GM12878 (cell line): Measurements from ENCODE around the gene NRXN3. TPM values are rescaled to one million over a fixed set of nuclear protein-coding genes. Genes with fewer than 3 reads are reported as not detected.

Experiments used
- ATAC-seq: fragments of 200-7000 bp; cut with Tn5 transposase; 3 replicates; pipeline ENCODE4 v1.9.1; 2020; ENCODE audit warnings: mild to moderate bottlenecking, moderate library complexity
- BruUV-seq: library from RNA; stranded (reverse); fragments of 400-500 nt; replicated peaks from 2 replicates; lab custom pipeline; 2021; lab: Mats Ljungman, UMichigan
- CTCF ChIA-PET: fragments of 300-600 bp; sonication (Branson Sonifier 250); formaldehyde crosslinking; extraction: SDS; loops from one replicate; lab custom pipeline; 2021; ENCODE audit warnings: inconsistent platforms; lab: Yijun Ruan, JAX
- POLR2A ChIA-PET: fragments of 350-600 bp; formaldehyde crosslinking; extraction: SDS; loops from one replicate; lab custom pipeline; 2021; ENCODE audit warnings: inconsistent platforms; lab: Charles Lee
- RAD21 ChIA-PET: fragments of 300-600 bp; sonication (Branson Sonifier 250); formaldehyde crosslinking; loops from one replicate; lab custom pipeline; 2023; ENCODE audit warnings: antibody characterized with exemption; ENCODE audit not compliant: unreplicated experiment; lab: Charles Lee
- SMC1A ChIA-PET: fragments of 300-600 bp; sonication (Branson Sonifier 250); formaldehyde crosslinking; loops from one replicate; lab custom pipeline; 2023; ENCODE audit not compliant: unreplicated experiment, uncharacterized antibody; lab: Charles Lee
- DNase-seq: peaks from one replicate; pipeline ENCODE4 v3.0.0-alpha.2; 2011; ENCODE audit warnings: low read depth, low spot score
- FAIRE-seq: peaks from 3 replicates; lab custom pipeline; 2011; peaks lifted over from hg19 to GRCh38; lab: Jason Lieb, UNC
- H2AFZ ChIP-seq: 2 replicates; pipeline ENCODE4 v1.6.0; 2011; ENCODE audit warnings: low read depth, low read length, control low read depth; ENCODE audit not compliant: control insufficient read depth
- H3K27ac ChIP-seq: 2 replicates; pipeline ENCODE4 v1.5.1; 2011; ENCODE audit warnings: control low read depth; ENCODE audit not compliant: control insufficient read depth, insufficient read depth
- H3K27me3 ChIP-seq, 2 experiments: replicated peaks in 1 of 2; 2 replicates each; pipeline versions ENCODE4 v1.6.0 to v1.6.1; 2011; ENCODE audit warnings: low read length in 1 of 2; ENCODE audit not compliant: control insufficient read depth in 2 of 2, insufficient read depth in 2 of 2
- H3K36me3 ChIP-seq, 2 experiments: 2 replicates each; pipeline ENCODE4 v1.5.1; 2011; ENCODE audit warnings: low read length in 1 of 2; ENCODE audit not compliant: control insufficient read depth in 2 of 2, insufficient read depth in 2 of 2
- H3K4me1 ChIP-seq: 2 replicates; pipeline ENCODE4 v1.6.1; 2011; ENCODE audit warnings: mild to moderate bottlenecking, low read length, moderate library complexity, mixed read lengths; ENCODE audit not compliant: control insufficient read depth, insufficient read depth
- H3K4me2 ChIP-seq: 2 replicates; pipeline ENCODE4 v1.6.0; 2011; ENCODE audit warnings: control low read depth; ENCODE audit not compliant: control insufficient read depth, insufficient read depth
- H3K4me3 ChIP-seq: fragments of 200-600 bp; sonication (generic); 2 replicates; pipeline ENCODE4 v1.5.1; 2016
- H3K79me2 ChIP-seq: 2 replicates; pipeline ENCODE4 v1.6.0; 2011; ENCODE audit warnings: low read length; ENCODE audit not compliant: control insufficient read depth, insufficient read depth
- H3K9ac ChIP-seq: 2 replicates; pipeline ENCODE4 v1.8.0; 2011; ENCODE audit warnings: low read length, control low read depth, mixed read lengths; ENCODE audit not compliant: control insufficient read depth, insufficient read depth
- H3K9me3 ChIP-seq: replicated peaks from 3 replicates; pipeline ENCODE4 v1.5.1; 2011; ENCODE audit warnings: mild to moderate bottlenecking, low read length; ENCODE audit not compliant: control insufficient read depth, insufficient read depth
- H4K20me1 ChIP-seq: 2 replicates; pipeline ENCODE4 v1.6.0; 2011; ENCODE audit not compliant: control insufficient read depth, insufficient read depth
- BRCA1 ChIP-seq: IDR thresholded peaks from 2 replicates; pipeline ENCODE4 v1.6.1; 2011; ENCODE audit warnings: low read depth, low read length, improper control_type of control experiment
- ETV6 ChIP-seq, 2 experiments: fragments of 450-650 bp in 1 of 2; IDR thresholded peaks in 1 of 2; conservative IDR thresholded peaks in 1 of 2; 2 replicates each; pipeline ENCODE4 v1.6.1; 2014; ENCODE audit warnings: antibody characterized with exemption in 1 of 2, borderline replicate concordance in 1 of 2, low read depth in 1 of 2, mild to moderate bottlenecking in 1 of 2, moderate library complexity in 1 of 2
- FOXK2 ChIP-seq: fragments of 450-650 bp; IDR thresholded peaks from 2 replicates; pipeline ENCODE4 v1.6.1; 2017; ENCODE audit warnings: mild to moderate bottlenecking, moderate library complexity
- HDAC6 ChIP-seq: fragments of 200-600 bp; sonication (generic); IDR thresholded peaks from one replicate; pipeline ENCODE4 v1.8.0; 2017; ENCODE audit warnings: antibody characterized with exemption; ENCODE audit not compliant: unreplicated experiment
- MEF2A ChIP-seq: IDR thresholded peaks from 2 replicates; pipeline ENCODE4 v1.6.1; 2011; ENCODE audit warnings: low read depth, mild to moderate bottlenecking, low read length, moderate library complexity; ENCODE audit not compliant: insufficient read depth
- NR2C2 ChIP-seq: IDR thresholded peaks from 2 replicates; pipeline ENCODE4 v1.6.1; 2011; ENCODE audit warnings: borderline replicate concordance, low read depth; ENCODE audit not compliant: control insufficient read depth, insufficient read length
- PML ChIP-seq: IDR thresholded peaks from 2 replicates; pipeline ENCODE4 v1.6.1; 2012; ENCODE audit warnings: low read length, inconsistent platforms
- REST ChIP-seq: IDR thresholded peaks from 2 replicates; pipeline ENCODE4 v1.6.1; 2012; ENCODE audit warnings: mild to moderate bottlenecking, low read depth, low read length
- SMAD5 ChIP-seq: IDR thresholded peaks from 2 replicates; pipeline ENCODE4 v1.6.1; 2016; ENCODE audit warnings: antibody characterized with exemption, low read depth
- SRF ChIP-seq, 2 experiments: IDR thresholded peaks; 2 replicates each; pipeline ENCODE4 v1.6.1; 2011; ENCODE audit warnings: low read depth in 2 of 2, low read length in 2 of 2, mild to moderate bottlenecking in 1 of 2, moderate library complexity in 1 of 2
- ZNF622 ChIP-seq: fragments of 450-650 bp; IDR thresholded peaks from 2 replicates; pipeline ENCODE4 v1.6.1; 2017; ENCODE audit warnings: mild to moderate bottlenecking, inconsistent platforms
- WGBS: methylation state at CpG from one replicate; pipeline ENCODE4 v1.1.6; 2016; ENCODE audit warnings: low lambda C conversion rate; ENCODE audit not compliant: insufficient replicate concordance, insufficient coverage; ENCODE audit errors: missing lambda C conversion rate; 5-methylcytosine and 5-hydroxymethylcytosine counted together
- in situ Hi-C: fragments of 300-500 bp; cut with MboI; formaldehyde crosslinking; loops from 9 replicates; pipeline ENCODE4 v1.14.3; 2018; ENCODE audit warnings: mixed read lengths
- intact Hi-C: fragments of 100-400 bp; cut with micrococcal nuclease; formaldehyde crosslinking; loops from one replicate; pipeline ENCODE4 v1.14.2; 2022; ENCODE audit not compliant: unreplicated experiment
- polyA plus RNA-seq, 11 experiments: library from polyadenylated mRNA; depleted of rRNA in 4 of 11; unstranded in 6 of 11; stranded (reverse) in 5 of 11; fragments of >200 nt; fragmentation: Nextera tagmentation in 4 of 11; fragmentation: Illumina TruSeq in 1 of 11; extraction: Ambion mirVana in 4 of 11; extraction: Trizol in 1 of 11; gene quantifications; 1 replicate in 1 of 11; 2 replicates in 10 of 11; pipeline versions ENCODE4 v1.2.1 to v1.2.3, GENCODE V29; 2011 to 2016; ENCODE audit warnings: inconsistent platforms in 2 of 11, missing spikeins in 2 of 11, low read depth in 1 of 11
- total RNA-seq, 4 experiments: library from RNA; depleted of rRNA in 3 of 4; stranded (reverse); fragments of >200 nt in 3 of 4; fragmentation: Illumina TruSeq in 1 of 4; extraction: Trizol in 1 of 4; gene quantifications; 2 replicates each; pipeline versions ENCODE4 v1.2.1 to v1.2.3, GENCODE V29; 2013 to 2021
- TF ChIP-seq, protein P1 (sequence below): IDR thresholded peaks from 2 replicates; pipeline ENCODE4 v1.6.1; 2011; ENCODE audit warnings: low read depth, mild to moderate bottlenecking, low read length, moderate library complexity, borderline replicate concordance; ENCODE audit errors: extremely low read depth
- TF ChIP-seq, protein P2 (sequence below): IDR thresholded peaks from 2 replicates; pipeline ENCODE4 v1.6.1; 2011; ENCODE audit warnings: borderline replicate concordance, low read depth, mild to moderate bottlenecking, moderate library complexity, mixed read lengths, low read length; ENCODE audit not compliant: insufficient read depth; ENCODE audit errors: extremely low read length
- TF ChIP-seq, protein P3 (sequence below): fragments of 450-650 bp; IDR thresholded peaks from 2 replicates; pipeline ENCODE4 v1.6.1; 2016; ENCODE audit warnings: mild to moderate bottlenecking, moderate library complexity, borderline replicate concordance

The NRXN3 gene
- total and polyA plus RNA-seq, 10 of the 15 experiments (the other 5 are each of a cell fraction or from before 2014, with no cell fraction given) = 0.52 to 3.3 (median 1.4) TPM

GRCh38 chr14:79764323-79764722, 1594.2 kb downstream of the NRXN3 start (continued):
- TF ChIP-seq SMAD5 = no peak
- no peak for TF ChIP-seq ETV6 (conservative IDR thresholded peaks at IDR 0.05 in 1 of 2, IDR thresholded peaks at IDR 0.05 in 1 of 2; ENCODE audit: borderline replicate concordance in 1 of 2, low read depth in 1 of 2)
- TF ChIP-seq REST = no peak
- no peak for TF ChIP-seq SRF (IDR thresholded peaks at IDR 0.05; ENCODE audit: low read depth in 2 of 2, low read length in 2 of 2)

GRCh38 chr14:79766511-79766910, 1596.3 kb downstream of the NRXN3 start:
- in situ Hi-C loops = no loop called here
- ATAC-seq = no peak
- Histone ChIP-seq H3K4me1 (no peaks in the 10 kb centered on the region), H3K36me3 (no peaks in the 10 kb centered on the region), H3K9me3 (no peaks in the 10 kb centered on the region; the same call in 2 of the 3 replicates), H3K4me3 (no peak overlapping the region), H3K4me2 (no peak overlapping the region), H3K79me2 (no peaks in the 10 kb centered on the region), H3K27ac (no peak overlapping the region), H4K20me1 (no peaks in the 10 kb centered on the region), H3K27me3 (no peaks in the 10 kb centered on the region), H3K9ac (no peak overlapping the region), H2AFZ (no peak overlapping the region)
- intact Hi-C loops = no loop called here
- ChIA-PET SMC1A (no interaction called here), POLR2A (no interaction called here), CTCF (no interaction called here), RAD21 (no interaction called here)
- no peak for FAIRE-seq
- BruUV-seq = no TSS peak
- WGBS = 40% methylated on average over 2 of the region's 2 CpGs
- no peak for DNase-seq
- TF ChIP-seq MEF2A = no peak
- no peak for TF ChIP-seq BRCA1
- TF ChIP-seq FOXK2 = no peak
- TF ChIP-seq PML = no peak
- no peak for TF ChIP-seq HDAC6
- no peak for TF ChIP-seq ZNF622
- TF ChIP-seq, protein P1, sequence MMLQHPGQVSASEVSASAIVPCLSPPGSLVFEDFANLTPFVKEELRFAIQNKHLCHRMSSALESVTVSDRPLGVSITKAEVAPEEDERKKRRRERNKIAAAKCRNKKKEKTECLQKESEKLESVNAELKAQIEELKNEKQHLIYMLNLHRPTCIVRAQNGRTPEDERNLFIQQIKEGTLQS = no peak
- TF ChIP-seq, protein P2, sequence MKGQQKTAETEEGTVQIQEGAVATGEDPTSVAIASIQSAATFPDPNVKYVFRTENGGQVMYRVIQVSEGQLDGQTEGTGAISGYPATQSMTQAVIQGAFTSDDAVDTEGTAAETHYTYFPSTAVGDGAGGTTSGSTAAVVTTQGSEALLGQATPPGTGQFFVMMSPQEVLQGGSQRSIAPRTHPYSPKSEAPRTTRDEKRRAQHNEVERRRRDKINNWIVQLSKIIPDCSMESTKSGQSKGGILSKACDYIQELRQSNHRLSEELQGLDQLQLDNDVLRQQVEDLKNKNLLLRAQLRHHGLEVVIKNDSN = no peak
- TF ChIP-seq NR2C2 = no peak
- TF ChIP-seq, protein P3, sequence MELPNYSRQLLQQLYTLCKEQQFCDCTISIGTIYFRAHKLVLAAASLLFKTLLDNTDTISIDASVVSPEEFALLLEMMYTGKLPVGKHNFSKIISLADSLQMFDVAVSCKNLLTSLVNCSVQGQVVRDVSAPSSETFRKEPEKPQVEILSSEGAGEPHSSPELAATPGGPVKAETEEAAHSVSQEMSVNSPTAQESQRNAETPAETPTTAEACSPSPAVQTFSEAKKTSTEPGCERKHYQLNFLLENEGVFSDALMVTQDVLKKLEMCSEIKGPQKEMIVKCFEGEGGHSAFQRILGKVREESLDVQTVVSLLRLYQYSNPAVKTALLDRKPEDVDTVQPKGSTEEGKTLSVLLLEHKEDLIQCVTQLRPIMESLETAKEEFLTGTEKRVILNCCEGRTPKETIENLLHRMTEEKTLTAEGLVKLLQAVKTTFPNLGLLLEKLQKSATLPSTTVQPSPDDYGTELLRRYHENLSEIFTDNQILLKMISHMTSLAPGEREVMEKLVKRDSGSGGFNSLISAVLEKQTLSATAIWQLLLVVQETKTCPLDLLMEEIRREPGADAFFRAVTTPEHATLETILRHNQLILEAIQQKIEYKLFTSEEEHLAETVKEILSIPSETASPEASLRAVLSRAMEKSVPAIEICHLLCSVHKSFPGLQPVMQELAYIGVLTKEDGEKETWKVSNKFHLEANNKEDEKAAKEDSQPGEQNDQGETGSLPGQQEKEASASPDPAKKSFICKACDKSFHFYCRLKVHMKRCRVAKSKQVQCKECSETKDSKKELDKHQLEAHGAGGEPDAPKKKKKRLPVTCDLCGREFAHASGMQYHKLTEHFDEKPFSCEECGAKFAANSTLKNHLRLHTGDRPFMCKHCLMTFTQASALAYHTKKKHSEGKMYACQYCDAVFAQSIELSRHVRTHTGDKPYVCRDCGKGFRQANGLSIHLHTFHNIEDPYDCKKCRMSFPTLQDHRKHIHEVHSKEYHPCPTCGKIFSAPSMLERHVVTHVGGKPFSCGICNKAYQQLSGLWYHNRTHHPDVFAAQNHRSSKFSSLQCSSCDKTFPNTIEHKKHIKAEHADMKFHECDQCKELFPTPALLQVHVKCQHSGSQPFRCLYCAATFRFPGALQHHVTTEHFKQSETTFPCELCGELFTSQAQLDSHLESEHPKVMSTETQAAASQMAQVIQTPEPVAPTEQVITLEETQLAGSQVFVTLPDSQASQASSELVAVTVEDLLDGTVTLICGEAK = no peak
